ENCODE results near the gene SEMA3B. TPM values are rescaled to one million over a fixed set of nuclear protein-coding genes. Genes with fewer than 3 reads are reported as not detected.

SEMA3B gene
- total and polyA plus RNA-seq, 9 of the 15 experiments (the other 6 are each of a cell fraction or from before 2014, with no cell fraction given), result 0.03 to 1.8 (median 0.55) TPM; not detected in 1

DNA sequence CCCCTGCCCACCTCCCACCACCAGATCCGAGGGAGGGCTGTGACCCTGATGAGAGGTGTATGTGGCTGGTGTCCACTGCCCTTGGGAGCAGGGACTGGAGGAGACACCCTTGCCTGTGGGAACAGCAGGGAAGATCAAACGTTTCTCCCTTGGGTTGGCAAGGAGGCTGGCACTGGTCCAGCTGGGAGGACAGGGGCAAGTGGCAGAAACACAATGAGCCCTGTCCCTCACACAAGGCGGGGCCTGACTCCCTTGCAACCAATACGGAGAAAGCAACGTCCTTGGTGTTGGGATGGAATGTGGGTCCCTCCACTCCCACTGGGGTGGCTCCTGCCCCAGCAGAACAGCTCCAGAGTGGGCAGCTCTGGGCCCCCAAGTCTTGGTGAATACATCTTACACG, 48.4 kb downstream of the SEMA3B start (continued):
- TF ChIP-seq, protein P1, sequence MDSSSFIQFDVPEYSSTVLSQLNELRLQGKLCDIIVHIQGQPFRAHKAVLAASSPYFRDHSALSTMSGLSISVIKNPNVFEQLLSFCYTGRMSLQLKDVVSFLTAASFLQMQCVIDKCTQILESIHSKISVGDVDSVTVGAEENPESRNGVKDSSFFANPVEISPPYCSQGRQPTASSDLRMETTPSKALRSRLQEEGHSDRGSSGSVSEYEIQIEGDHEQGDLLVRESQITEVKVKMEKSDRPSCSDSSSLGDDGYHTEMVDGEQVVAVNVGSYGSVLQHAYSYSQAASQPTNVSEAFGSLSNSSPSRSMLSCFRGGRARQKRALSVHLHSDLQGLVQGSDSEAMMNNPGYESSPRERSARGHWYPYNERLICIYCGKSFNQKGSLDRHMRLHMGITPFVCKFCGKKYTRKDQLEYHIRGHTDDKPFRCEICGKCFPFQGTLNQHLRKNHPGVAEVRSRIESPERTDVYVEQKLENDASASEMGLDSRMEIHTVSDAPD (CRISPR knock-in tag; IDR thresholded peaks at IDR 0.05), result no peak

DNA sequence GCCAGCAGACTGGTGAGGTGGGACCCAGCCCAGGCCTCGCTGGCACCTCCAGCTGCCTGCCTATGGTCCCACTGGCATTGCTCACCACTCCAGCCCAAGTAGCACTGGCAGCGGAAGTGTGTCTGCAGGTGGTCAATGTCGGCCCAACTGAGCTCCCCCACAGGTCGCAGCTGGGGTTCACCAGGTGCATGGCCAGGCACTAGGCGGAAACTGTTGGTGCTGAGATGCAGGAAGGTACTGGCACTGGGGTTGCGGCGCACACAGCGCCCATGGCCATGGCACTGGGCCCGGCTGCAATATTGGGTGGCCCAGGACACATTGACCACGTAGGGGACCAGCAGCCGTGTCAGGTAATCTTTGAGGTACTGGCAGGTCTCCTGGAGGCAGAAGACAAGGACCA, 49.2 kb downstream of the SEMA3B start:
- ChIA-PET CTCF (ENCODE audit: low intra/inter-chr PET ratio) (no interaction called here), POLR2A (interaction anchor here (0.6 to 1.0 kb wide), 2 partner anchors 10 to 19 kb away, joined by 3 read pairs; partner anchors contain the start of genes HYAL3, NAA80 and TUSC2)
- Histone ChIP-seq H2AFZ (ENCODE audit: low read depth, low read length) (no peak overlapping the region), H3K79me2 (ENCODE audit: control insufficient read depth, insufficient read depth, low read length) (peaks cover 22% of the 10 kb centered on the region), H4K20me1 (replicated peaks; ENCODE audit: control insufficient read depth, insufficient read depth, low read length) (no peaks in the 10 kb centered on the region), H3K9ac (ENCODE audit: insufficient read depth in 1 of 2, low read depth in 2 of 2, low read length in 2 of 2) (peak overlapping the region in 1 of 2 experiments; percentile 83; a peak in 2 of 4 replicates), H3K9me3 (replicated peaks; ENCODE audit: control insufficient read depth, insufficient read depth, low read depth, low read length) (no peaks in the 10 kb centered on the region), H3K4me3 (no peak overlapping the region), H3K27me3 (ENCODE audit: control insufficient read depth in 2 of 2, insufficient read depth in 2 of 2, low read length in 2 of 2) (no peaks in the 10 kb centered on the region), H3K9me1 (ENCODE audit: control insufficient read depth, insufficient read depth, low read length) (no peaks in the 10 kb centered on the region), H3K4me2 (ENCODE audit: insufficient read depth, low read length) (no peak overlapping the region), H3K4me1 (replicated peaks in 1 of 2; ENCODE audit: control insufficient read depth in 2 of 2, insufficient read depth in 2 of 2, low read length in 2 of 2) (peaks cover 27 to 68% of the 10 kb centered on the region in 2 experiments), H3K36me3 (ENCODE audit: control insufficient read depth, insufficient read depth, low read length) (peaks cover 20% of the 10 kb centered on the region; the same call in 2 of the 3 replicates), H3K27ac (ENCODE audit: extremely low read depth, low read depth, low read length) (no peak overlapping the region)
- DNase-seq (ENCODE audit: extremely low read depth in 1 of 4, low spot score in 3 of 4), result no peak
- 83% methylated on average over 2 of the region's 11 CpGs for WGBS (ENCODE audit: insufficient coverage, low coverage, missing lambda C conversion rate)
- ATAC-seq, result no peak
- FAIRE-seq, result no peak
- TF ChIP-seq, protein P2, sequence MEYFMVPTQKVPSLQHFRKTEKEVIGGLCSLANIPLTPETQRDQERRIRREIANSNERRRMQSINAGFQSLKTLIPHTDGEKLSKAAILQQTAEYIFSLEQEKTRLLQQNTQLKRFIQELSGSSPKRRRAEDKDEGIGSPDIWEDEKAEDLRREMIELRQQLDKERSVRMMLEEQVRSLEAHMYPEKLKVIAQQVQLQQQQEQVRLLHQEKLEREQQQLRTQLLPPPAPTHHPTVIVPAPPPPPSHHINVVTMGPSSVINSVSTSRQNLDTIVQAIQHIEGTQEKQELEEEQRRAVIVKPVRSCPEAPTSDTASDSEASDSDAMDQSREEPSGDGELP (CRISPR knock-in tag; IDR thresholded peaks at IDR 0.05; ENCODE audit: borderline replicate concordance), result 0 out of 2 replicates have a peak, but pooled peaks have one; percentile 2
- TF ChIP-seq HEY1 (CRISPR knock-in tag; IDR thresholded peaks at IDR 0.05; ENCODE audit: borderline replicate concordance), result no peak
- TF ChIP-seq ZNF197 (CRISPR knock-in tag; IDR thresholded peaks at IDR 0.05; ENCODE audit: low read depth), result no peak
- TF ChIP-seq, protein P3, sequence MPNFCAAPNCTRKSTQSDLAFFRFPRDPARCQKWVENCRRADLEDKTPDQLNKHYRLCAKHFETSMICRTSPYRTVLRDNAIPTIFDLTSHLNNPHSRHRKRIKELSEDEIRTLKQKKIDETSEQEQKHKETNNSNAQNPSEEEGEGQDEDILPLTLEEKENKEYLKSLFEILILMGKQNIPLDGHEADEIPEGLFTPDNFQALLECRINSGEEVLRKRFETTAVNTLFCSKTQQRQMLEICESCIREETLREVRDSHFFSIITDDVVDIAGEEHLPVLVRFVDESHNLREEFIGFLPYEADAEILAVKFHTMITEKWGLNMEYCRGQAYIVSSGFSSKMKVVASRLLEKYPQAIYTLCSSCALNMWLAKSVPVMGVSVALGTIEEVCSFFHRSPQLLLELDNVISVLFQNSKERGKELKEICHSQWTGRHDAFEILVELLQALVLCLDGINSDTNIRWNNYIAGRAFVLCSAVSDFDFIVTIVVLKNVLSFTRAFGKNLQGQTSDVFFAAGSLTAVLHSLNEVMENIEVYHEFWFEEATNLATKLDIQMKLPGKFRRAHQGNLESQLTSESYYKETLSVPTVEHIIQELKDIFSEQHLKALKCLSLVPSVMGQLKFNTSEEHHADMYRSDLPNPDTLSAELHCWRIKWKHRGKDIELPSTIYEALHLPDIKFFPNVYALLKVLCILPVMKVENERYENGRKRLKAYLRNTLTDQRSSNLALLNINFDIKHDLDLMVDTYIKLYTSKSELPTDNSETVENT (CRISPR knock-in tag; IDR thresholded peaks at IDR 0.05), result no peak
- TF ChIP-seq CCAR2 (IDR thresholded peaks at IDR 0.05; ENCODE audit: low read depth, low read length), result no peak
- TF ChIP-seq FOXM1 (IDR thresholded peaks at IDR 0.05; ENCODE audit: low read depth), result no peak
- TF ChIP-seq FOXM1 (CRISPR knock-in tag; IDR thresholded peaks at IDR 0.05; ENCODE audit: low read depth), result no peak
- TF ChIP-seq IRF2 (CRISPR knock-in tag; IDR thresholded peaks at IDR 0.05), result no peak
- no peak for TF ChIP-seq EZH2 (IDR thresholded peaks at IDR 0.05; ENCODE audit: borderline replicate concordance, low read depth, low read length)
- no peak for TF ChIP-seq ZNF224 (CRISPR knock-in tag; IDR thresholded peaks at IDR 0.05)
- no peak for TF ChIP-seq ZNF408 (CRISPR knock-in tag; IDR thresholded peaks at IDR 0.05; ENCODE audit: low read depth)
- no peak for TF ChIP-seq RFX1 (IDR thresholded peaks at IDR 0.05)
- no peak for TF ChIP-seq PYGO2 (tag; IDR thresholded peaks at IDR 0.05)
- TF ChIP-seq EGR1 (conservative IDR thresholded peaks at IDR 0.05), result no peak
- peak; percentile 23; the same call in 1 of the 2 replicates for TF ChIP-seq RBFOX2 (IDR thresholded peaks at IDR 0.05; ENCODE audit: low read depth, low read length)
- no peak for TF ChIP-seq EP300 (IDR thresholded peaks at IDR 0.05; ENCODE audit: low read length)
- no peak for TF ChIP-seq KAT7 (CRISPR knock-in tag; IDR thresholded peaks at IDR 0.05; ENCODE audit: borderline replicate concordance)
- no TSS peak for BruUV-seq (replicated peaks)
- in situ Hi-C loops (cut with MboI), result no loop called here
- intact Hi-C loops (cut with micrococcal nuclease), result no loop called here
